ENCODE data around the gene PIMREG. TPM values are rescaled to one million over a fixed set of nuclear protein-coding genes. Genes with fewer than 3 reads are reported as not detected.

PIMREG gene
- total RNA-seq, 2 experiments from 2014 or later = 3.7 to 4.6 TPM

- no peaks in the 10 kb centered on the region for H3K36me3 Mint-ChIP-seq (ENCODE audit: low read depth)
- H3K4me3 Mint-ChIP-seq = no peak overlapping the region
- H3K4me1 Mint-ChIP-seq (ENCODE audit: low read depth) = peaks cover 15% of the 10 kb centered on the region
- H3K27ac Mint-ChIP-seq = no peak overlapping the region
- no peaks in the 10 kb centered on the region for H3K27me3 Mint-ChIP-seq
- no peaks in the 10 kb centered on the region for H3K9me3 Mint-ChIP-seq
- ATAC-seq (peak; percentile 82), DNase-seq (peak; percentile 58)
- POLR2A ChIA-PET = no interaction called here
- intact Hi-C loops (cut with micrococcal nuclease) = no loop called here
- CTCF ChIA-PET = no interaction called here
- no peak for TF ChIP-seq CTCF (IDR thresholded peaks at IDR 0.05)
Observed at GRCh38 chr17:6496116-6496481, 51.8 kb downstream of the PIMREG start.

- ChIA-PET POLR2A (no interaction called here), CTCF (no interaction called here)
- Mint-ChIP-seq H3K36me3 (ENCODE audit: low read depth) (no peaks in the 10 kb centered on the region), H3K4me3 (no peak overlapping the region), H3K9me3 (no peaks in the 10 kb centered on the region), H3K27me3 (no peaks in the 10 kb centered on the region), H3K4me1 (ENCODE audit: low read depth) (peaks cover 15% of the 10 kb centered on the region), H3K27ac (no peak overlapping the region)
- no peak for ATAC-seq
- DNase-seq = no peak
- intact Hi-C loops (cut with micrococcal nuclease) = no loop called here
- TF ChIP-seq CTCF (IDR thresholded peaks at IDR 0.05) = no peak
Observed at GRCh38 chr17:6496640-6497441, 52.6 kb downstream of the PIMREG start.

DNA sequence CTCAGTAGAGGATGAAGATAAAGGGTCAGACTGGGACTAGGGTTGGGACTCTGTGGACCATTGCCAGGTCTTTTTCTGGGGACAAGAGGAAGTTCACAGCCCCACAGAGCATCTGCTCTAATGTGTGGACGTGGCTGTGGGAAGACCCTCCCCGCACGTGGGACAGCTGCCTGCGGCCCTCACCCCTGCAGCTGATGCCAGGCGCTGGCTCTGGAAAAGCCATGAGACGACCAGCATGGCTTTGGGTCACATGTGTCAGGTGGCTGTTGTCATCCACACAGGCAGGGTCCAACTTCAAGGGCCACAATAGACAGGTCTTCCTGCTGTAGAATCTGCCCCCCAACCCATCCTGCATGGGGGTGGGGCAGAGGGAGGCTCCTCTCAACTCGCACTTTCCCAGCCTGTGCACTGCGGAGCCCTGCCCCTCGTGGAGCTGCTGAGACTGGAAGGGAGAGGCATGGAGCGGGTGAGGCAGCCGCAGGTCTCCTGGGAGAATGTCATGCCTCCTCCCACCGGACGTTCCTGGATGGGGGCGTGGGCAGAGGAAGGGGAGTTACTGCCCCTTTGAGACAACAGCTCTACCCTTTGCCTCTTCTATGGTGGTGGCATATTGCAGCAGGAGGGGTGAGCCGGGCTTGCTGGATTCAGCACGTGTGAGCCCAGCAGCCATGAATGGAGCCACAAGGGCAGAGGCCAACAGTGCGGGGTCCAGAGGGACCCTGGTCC, 53.4 kb downstream of the PIMREG start:
- ChIA-PET POLR2A (no interaction called here), CTCF (no interaction called here)
- H3K9me3 Mint-ChIP-seq = no peaks in the 10 kb centered on the region
- H3K4me1 Mint-ChIP-seq (ENCODE audit: low read depth) = peaks cover 15% of the 10 kb centered on the region
- no peak overlapping the region for H3K4me3 Mint-ChIP-seq
- no peaks in the 10 kb centered on the region for H3K27me3 Mint-ChIP-seq
- no peak overlapping the region for H3K27ac Mint-ChIP-seq
- intact Hi-C loops (cut with micrococcal nuclease) = no loop called here
- H3K36me3 Mint-ChIP-seq (ENCODE audit: low read depth) = no peaks in the 10 kb centered on the region
- ATAC-seq (no peak), DNase-seq (no peak)
- no peak for TF ChIP-seq CTCF (IDR thresholded peaks at IDR 0.05)

GRCh38 chr17:6498356-6498755, 54.1 kb downstream of the PIMREG start:
- H3K4me1 Mint-ChIP-seq (ENCODE audit: low read depth) = peaks cover 15% of the 10 kb centered on the region
- CTCF ChIA-PET = no interaction called here
- H3K9me3 Mint-ChIP-seq = no peaks in the 10 kb centered on the region
- intact Hi-C loops (cut with micrococcal nuclease) = no loop called here
- no peaks in the 10 kb centered on the region for H3K36me3 Mint-ChIP-seq (ENCODE audit: low read depth)
- no peaks in the 10 kb centered on the region for H3K27me3 Mint-ChIP-seq
- ATAC-seq (no peak), DNase-seq (no peak)
- POLR2A ChIA-PET = no interaction called here
- H3K27ac Mint-ChIP-seq = no peak overlapping the region
- TF ChIP-seq CTCF (IDR thresholded peaks at IDR 0.05) = no peak
- H3K4me3 Mint-ChIP-seq = no peak overlapping the region

DNA sequence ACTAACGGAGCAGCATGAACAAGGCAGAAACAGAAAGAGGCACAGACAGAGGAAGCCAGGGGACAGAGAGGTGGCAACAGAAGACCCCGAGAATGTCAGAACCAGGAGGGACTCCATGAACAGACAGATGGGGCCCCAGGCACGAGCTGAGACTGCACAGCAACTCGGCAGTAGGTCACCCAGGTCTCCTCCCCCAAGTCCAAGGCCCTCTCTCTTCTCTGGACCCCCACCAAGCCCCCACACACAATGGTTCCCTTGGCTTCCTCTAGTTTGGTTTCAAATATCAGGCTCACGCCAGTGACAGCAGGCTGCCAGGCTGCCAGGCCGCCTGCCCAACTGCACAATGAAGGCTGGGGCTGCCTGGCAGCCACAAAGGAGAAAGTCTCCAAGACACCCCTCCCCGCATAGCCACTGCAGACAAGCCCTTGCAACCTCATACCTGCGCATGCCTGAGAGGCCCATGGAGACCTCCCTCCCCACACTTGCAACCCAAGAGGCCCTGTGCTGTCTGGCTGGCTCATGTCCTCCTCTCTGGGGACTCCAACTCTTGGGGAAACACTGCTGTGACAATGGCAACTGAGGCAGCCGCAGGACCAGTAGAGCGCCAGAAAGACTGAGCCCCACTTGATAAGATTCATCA, 54.8 kb downstream of the PIMREG start:
- no peaks in the 10 kb centered on the region for H3K27me3 Mint-ChIP-seq
- H3K36me3 Mint-ChIP-seq (ENCODE audit: low read depth) = no peaks in the 10 kb centered on the region
- ATAC-seq (no peak), DNase-seq (no peak)
- H3K9me3 Mint-ChIP-seq = no peaks in the 10 kb centered on the region
- no peak overlapping the region for H3K27ac Mint-ChIP-seq
- ChIA-PET CTCF (no interaction called here), POLR2A (no interaction called here)
- no peak overlapping the region for H3K4me3 Mint-ChIP-seq
- no peak for TF ChIP-seq CTCF (IDR thresholded peaks at IDR 0.05)
- intact Hi-C loops (cut with micrococcal nuclease) = no loop called here
- H3K4me1 Mint-ChIP-seq (ENCODE audit: low read depth) = peaks cover 15% of the 10 kb centered on the region
